ENCODE data around the gene TM9SF1. TPM values are rescaled to one million over a fixed set of nuclear protein-coding genes. Genes with fewer than 3 reads are reported as not detected.

The TM9SF1 gene
- polyA plus RNA-seq, 10 donors: 11.2 to 25.1 (median 17.6) TPM

- DNase-seq: no peak
Measured at GRCh38 chr14:24156840-24157239, 38.4 kb downstream of the TM9SF1 start.

GRCh38 chr14:24155100-24155499, 40.1 kb downstream of the TM9SF1 start:
- no peak for DNase-seq

- DNase-seq: no peak
Measured at GRCh38 chr14:24151404-24152080, 43.7 kb downstream of the TM9SF1 start.

GRCh38 chr14:24150993-24151392, 44.2 kb downstream of the TM9SF1 start:
- DNase-seq: no peak

- DNase-seq: no peak
Measured at GRCh38 chr14:24150567-24150966, 44.7 kb downstream of the TM9SF1 start.

GRCh38 chr14:24150061-24150460, 45.2 kb downstream of the TM9SF1 start:
- DNase-seq: no peak

- no peak for DNase-seq
Measured at GRCh38 chr14:24149302-24149969, 45.8 kb downstream of the TM9SF1 start.

GRCh38 chr14:24147761-24148428, 47.3 kb downstream of the TM9SF1 start:
- DNase-seq: no peak

GRCh38 chr14:24146978-24147760, 48.1 kb downstream of the TM9SF1 start, which contains the start of gene RNF31:
Gene RNF31, plus strand, starts transcription at chr14:24147498. Its CDS starts 201 bp downstream, at chr14:24147699.
- DNase-seq: peak; percentile 99

GRCh38 chr14:24146453-24146977, 48.7 kb downstream of the TM9SF1 start, which contains the start of gene PSME2:
Gene PSME2, minus strand, starts transcription at chr14:24146610. Its CDS starts 29 bp downstream, at chr14:24146581.
- DNase-seq: peak; percentile 93 to 97 (median 97)

- no peak for DNase-seq
Measured at GRCh38 chr14:24145690-24146452, 49.4 kb downstream of the TM9SF1 start.

GRCh38 chr14:24145219-24145618, 50.0 kb downstream of the TM9SF1 start:
- DNase-seq: no peak

GRCh38 chr14:24144451-24144850, 50.8 kb downstream of the TM9SF1 start:
- no peak for DNase-seq

- no peak for DNase-seq
Measured at GRCh38 chr14:24143511-24143910, 51.7 kb downstream of the TM9SF1 start.

- DNase-seq: peak; percentile 99 to 100 (median 100)
Measured at GRCh38 chr14:24141097-24141880, 54.0 kb downstream of the TM9SF1 start, which contains the start of gene EMC9. Gene EMC9, minus strand, starts transcription at chr14:24141591. Its CDS starts 287 bp downstream, at chr14:24141304.

GRCh38 chr14:24139272-24139934, 55.8 kb downstream of the TM9SF1 start:
- no peak for DNase-seq

All from muscle of back (tissue), 11 donors.